Stomach (tissue), 9 donors: ENCODE measurements around the gene TLCD1. TPM values are rescaled to one million over a fixed set of nuclear protein-coding genes. Genes with fewer than 3 reads are reported as not detected.
A peak's percentile ranks its signal among the peaks of the same experiment; 100 is the strongest.
"Not testable (repeated sequence)": the region's sequence is repeated elsewhere in the genome, so short reads cannot be mapped to it uniquely, and the experiment has no call there.

ENCODE experiments used
- DNase-seq, 2 donors: peaks; one replicate each; pipeline versions ENCODE4 v3.0.0 to v3.0.0-alpha.2; 2013 to 2019
- H3K27ac ChIP-seq, 5 donors: fragments of 200-600 bp in 4 of 5; sonication (generic) in 4 of 5; one replicate each; pipeline ENCODE4 v1.5.1; 2013 to 2019; ENCODE audit warnings: mild to moderate bottlenecking in 1 of 5, moderate library complexity in 1 of 5
- H3K27me3 ChIP-seq, 3 donors: fragments of 200-600 bp; sonication (generic); one replicate each; pipeline ENCODE4 v1.5.1; 2017 to 2019; ENCODE audit warnings: mixed run types in 1 of 3
- H3K36me3 ChIP-seq, 4 donors: fragments of 200-600 bp; sonication (generic); 1 replicate in 3 of 4; 2 replicates in 1 of 4; pipeline ENCODE4 v1.5.1; 2016 to 2019
- H3K4me1 ChIP-seq, 4 donors: fragments of 200-600 bp; sonication (generic); one replicate each; pipeline ENCODE4 v1.5.1; 2016 to 2019
- H3K4me3 ChIP-seq, 4 donors: fragments of 200-600 bp; sonication (generic) in 3 of 4; one replicate each; pipeline ENCODE4 v1.5.1; 2016 to 2019; ENCODE audit warnings: mild to moderate bottlenecking in 1 of 4
- H3K9me3 ChIP-seq, 4 donors: fragments of 200-600 bp; sonication (generic); one replicate each; pipeline ENCODE4 v1.5.1; 2016 to 2019
- EP300 ChIP-seq: sonication (generic); formaldehyde crosslinking; IDR thresholded peaks from one replicate; pipeline ENCODE4 v1.6.1; 2017; ENCODE audit warnings: antibody characterized with exemption
- POLR2A ChIP-seq, 4 donors: fragments of 450-650 bp; IDR thresholded peaks; one replicate each; pipeline ENCODE4 v1.6.1; 2016; ENCODE audit warnings: antibody characterized with exemption in 4 of 4, control low read depth in 2 of 4, mild to moderate bottlenecking in 1 of 4, moderate library complexity in 1 of 4
- POLR2AphosphoS5 ChIP-seq, 3 donors: sonication (generic); formaldehyde crosslinking; IDR thresholded peaks; one replicate each; pipeline ENCODE4 v1.6.1; 2016; ENCODE audit warnings: antibody characterized with exemption in 3 of 3
- WGBS, 5 donors: extraction: QIAGEN DNeasy Blood & Tissue Kit in 3 of 5; methylation state at CpG; one replicate each; pipeline versions ENCODE4 v1.1.5 to v1.1.7; 2013 to 2018; 5-methylcytosine and 5-hydroxymethylcytosine counted together
- intact Hi-C: fragments of 100-400 bp; cut with DNase I; formaldehyde crosslinking; loops from one replicate; pipeline ENCODE4 v1.15.1; 2023; ENCODE audit warnings: low total_unique reads
- polyA plus RNA-seq, 3 donors: library from polyadenylated mRNA; stranded (reverse); fragments of 200-250 nt; gene quantifications; one replicate each; pipeline ENCODE4 v1.2.3, GENCODE V29; 2013
- total RNA-seq, 5 donors: library from RNA; depleted of rRNA; stranded (reverse); fragments of >200 nt; gene quantifications; one replicate each; pipeline versions ENCODE4 v1.1.0 to v1.2.3, GENCODE V29; 2014 to 2016
- TF ChIP-seq, protein P1 (sequence below), 7 experiments: fragments of 450-650 bp in 4 of 7; fragments of 200-600 bp in 3 of 7; sonication (generic) in 3 of 7; IDR thresholded peaks; one replicate each; pipeline ENCODE4 v1.5.1; 2016 to 2019; ENCODE audit warnings: antibody characterized with exemption in 7 of 7, control low read depth in 2 of 7, mild to moderate bottlenecking in 1 of 7
- donor health status: healthy with polysubstance abuse.
- donor health status: Bipolar disorder and iron deficiency.
- donor health status: healthy.

TLCD1 gene
- total and polyA plus RNA-seq, 8 donors: 2.6 to 21.0 (median 10.0) TPM; not detected in 2

DNA sequence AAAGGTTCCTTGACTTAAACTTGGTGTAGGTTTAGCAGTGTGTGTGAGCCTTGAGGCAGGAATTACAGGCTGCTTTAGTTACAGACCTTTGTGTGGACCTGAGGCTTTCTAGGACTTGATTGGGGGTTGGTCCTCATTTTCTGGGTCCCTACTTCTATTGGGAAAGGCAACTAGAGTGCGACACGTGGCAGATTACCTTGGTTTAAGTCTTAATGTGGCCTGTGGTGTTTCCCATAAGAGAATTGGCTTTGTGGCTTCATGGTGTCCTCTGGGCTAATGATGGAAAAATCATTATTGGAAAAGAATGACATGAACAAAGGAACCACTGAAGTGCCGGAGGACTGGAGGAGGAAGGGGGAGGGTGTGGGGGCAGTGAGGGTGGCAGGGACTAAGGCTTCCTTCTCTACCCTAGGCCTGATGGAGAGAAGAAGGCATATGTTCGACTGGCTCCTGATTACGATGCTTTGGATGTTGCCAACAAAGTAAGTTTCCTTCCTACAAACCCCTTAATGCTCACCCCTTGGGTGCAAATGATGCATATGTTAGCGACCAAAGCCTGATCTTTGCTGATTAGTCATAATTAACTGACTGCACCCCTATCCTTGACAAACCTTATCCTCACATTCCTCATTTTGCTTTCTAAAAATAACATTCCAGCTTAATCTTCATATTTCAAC is 2.7 kb downstream of the TLCD1 start:
- Histone ChIP-seq H3K4me3 (peak overlapping the region in 1 of 4 donors; percentile 92), H3K4me1 (peaks cover 51 to 87% (median 85%) of the 10 kb centered on the region in 4 donors), H3K9me3 (no peaks in the 10 kb centered on the region), H3K36me3 (peaks cover 32 to 45% (median 44%) of the 10 kb centered on the region in 4 donors), H3K27ac (no peak overlapping the region), H3K27me3 (no peaks in the 10 kb centered on the region)
- TF ChIP-seq EP300: no peak
- TF ChIP-seq POLR2A (IDR thresholded peaks at IDR 0.05): no peak
- TF ChIP-seq, protein P1, sequence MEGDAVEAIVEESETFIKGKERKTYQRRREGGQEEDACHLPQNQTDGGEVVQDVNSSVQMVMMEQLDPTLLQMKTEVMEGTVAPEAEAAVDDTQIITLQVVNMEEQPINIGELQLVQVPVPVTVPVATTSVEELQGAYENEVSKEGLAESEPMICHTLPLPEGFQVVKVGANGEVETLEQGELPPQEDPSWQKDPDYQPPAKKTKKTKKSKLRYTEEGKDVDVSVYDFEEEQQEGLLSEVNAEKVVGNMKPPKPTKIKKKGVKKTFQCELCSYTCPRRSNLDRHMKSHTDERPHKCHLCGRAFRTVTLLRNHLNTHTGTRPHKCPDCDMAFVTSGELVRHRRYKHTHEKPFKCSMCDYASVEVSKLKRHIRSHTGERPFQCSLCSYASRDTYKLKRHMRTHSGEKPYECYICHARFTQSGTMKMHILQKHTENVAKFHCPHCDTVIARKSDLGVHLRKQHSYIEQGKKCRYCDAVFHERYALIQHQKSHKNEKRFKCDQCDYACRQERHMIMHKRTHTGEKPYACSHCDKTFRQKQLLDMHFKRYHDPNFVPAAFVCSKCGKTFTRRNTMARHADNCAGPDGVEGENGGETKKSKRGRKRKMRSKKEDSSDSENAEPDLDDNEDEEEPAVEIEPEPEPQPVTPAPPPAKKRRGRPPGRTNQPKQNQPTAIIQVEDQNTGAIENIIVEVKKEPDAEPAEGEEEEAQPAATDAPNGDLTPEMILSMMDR (IDR thresholded peaks at IDR 0.05): no peak
- no peak for TF ChIP-seq POLR2AphosphoS5 (IDR thresholded peaks at IDR 0.05)
- WGBS, 5 donors: 61 to 74% (median 68%) methylated on average over 6 of the region's 6 CpGs
- no peak for DNase-seq
- intact Hi-C loops: no loop called here

DNA sequence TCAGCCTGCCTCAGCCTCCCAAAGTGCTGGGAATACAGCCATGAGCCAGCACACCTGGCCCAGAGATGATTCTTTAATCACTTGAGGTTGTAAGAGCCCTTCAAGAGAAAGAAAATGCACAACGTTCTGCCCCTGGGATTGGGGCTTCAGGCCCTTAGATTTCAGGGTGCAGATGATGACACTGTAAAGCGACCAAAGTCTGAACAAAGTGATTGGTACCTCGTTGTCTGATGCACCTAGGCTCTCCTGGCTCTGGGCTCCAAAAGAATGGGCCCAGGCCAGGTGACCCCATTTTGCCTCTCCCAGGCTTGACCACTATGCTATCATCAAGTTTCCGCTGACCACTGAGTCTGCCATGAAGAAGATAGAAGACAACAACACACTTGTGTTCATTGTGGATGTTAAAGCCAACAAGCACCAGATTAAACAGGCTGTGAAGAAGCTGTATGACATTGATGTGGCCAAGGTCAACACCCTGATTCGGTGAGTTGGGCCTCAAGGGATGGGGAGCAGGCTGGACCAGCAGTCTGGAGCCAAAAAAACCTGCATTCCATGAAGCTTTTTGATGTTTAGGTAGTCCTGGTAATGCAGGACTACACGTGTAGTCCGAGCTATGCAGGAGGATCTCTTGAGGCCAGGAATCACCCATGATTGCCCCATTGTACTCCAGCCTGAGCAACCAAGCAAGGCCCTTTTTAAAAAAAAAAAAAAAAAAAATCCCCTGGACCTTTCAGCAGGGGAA is 3.4 kb downstream of the TLCD1 start:
- H3K27me3 ChIP-seq: peaks cover 0 to 1% (median under 1%) of the 10 kb centered on the region in 3 donors
- H3K36me3 ChIP-seq: peaks cover 32 to 45% (median 44%) of the 10 kb centered on the region in 4 donors
- peak overlapping the region in 2 of 4 donors; percentile 92 to 98 for H3K4me3 ChIP-seq
- intact Hi-C loops: no loop called here
- peak overlapping the region in 1 of 5 donors; percentile 89 for H3K27ac ChIP-seq
- H3K4me1 ChIP-seq: peaks cover 46 to 89% (median 85%) of the 10 kb centered on the region in 4 donors
- DNase-seq: no peak
- H3K9me3 ChIP-seq: no peaks in the 10 kb centered on the region
- 55 to 70% (median 64%) methylated on average over 7 of the region's 7 CpGs for WGBS, 5 donors
- TF ChIP-seq POLR2A (IDR thresholded peaks at IDR 0.05) (no peak), POLR2AphosphoS5 (IDR thresholded peaks at IDR 0.05) (no peak)
- TF ChIP-seq, protein P1 (IDR thresholded peaks at IDR 0.05): no peak

DNA sequence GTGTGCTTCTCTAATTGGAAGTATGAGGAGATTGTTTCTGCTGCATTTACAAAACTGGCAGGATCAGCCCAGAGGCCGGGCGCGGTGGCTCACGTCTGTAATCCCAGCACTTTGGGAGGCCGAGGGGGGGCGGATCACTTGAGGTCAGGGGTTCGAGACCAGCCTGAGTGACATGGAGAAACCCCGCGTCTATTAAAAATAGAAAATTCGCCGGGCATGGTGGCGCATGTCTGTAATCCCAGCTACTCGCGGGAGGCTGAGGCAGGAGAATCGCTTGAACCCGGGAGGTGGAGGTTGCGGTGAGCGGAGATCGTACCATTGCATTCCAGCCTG is 5.1 kb downstream of the TLCD1 start:
- Histone ChIP-seq H3K4me3 (peak overlapping the region; percentile 84 to 98 (median 91)), H3K27ac (peak overlapping the region in 4 of 5 donors; percentile 86 to 94 (median 90)), H3K36me3 (peaks cover 32 to 45% (median 44%) of the 10 kb centered on the region in 4 donors), H3K4me1 (peaks cover 52 to 92% (median 88%) of the 10 kb centered on the region in 4 donors), H3K27me3 (peaks cover 0 to 14% (median 8%) of the 10 kb centered on the region in 3 donors)
- H3K9me3 ChIP-seq, intact Hi-C loops, DNase-seq: not testable (repeated sequence)
- 16 to 34% (median 24%) methylated on average over 18 to 19 of the region's 19 CpGs for WGBS, 5 donors

DNA sequence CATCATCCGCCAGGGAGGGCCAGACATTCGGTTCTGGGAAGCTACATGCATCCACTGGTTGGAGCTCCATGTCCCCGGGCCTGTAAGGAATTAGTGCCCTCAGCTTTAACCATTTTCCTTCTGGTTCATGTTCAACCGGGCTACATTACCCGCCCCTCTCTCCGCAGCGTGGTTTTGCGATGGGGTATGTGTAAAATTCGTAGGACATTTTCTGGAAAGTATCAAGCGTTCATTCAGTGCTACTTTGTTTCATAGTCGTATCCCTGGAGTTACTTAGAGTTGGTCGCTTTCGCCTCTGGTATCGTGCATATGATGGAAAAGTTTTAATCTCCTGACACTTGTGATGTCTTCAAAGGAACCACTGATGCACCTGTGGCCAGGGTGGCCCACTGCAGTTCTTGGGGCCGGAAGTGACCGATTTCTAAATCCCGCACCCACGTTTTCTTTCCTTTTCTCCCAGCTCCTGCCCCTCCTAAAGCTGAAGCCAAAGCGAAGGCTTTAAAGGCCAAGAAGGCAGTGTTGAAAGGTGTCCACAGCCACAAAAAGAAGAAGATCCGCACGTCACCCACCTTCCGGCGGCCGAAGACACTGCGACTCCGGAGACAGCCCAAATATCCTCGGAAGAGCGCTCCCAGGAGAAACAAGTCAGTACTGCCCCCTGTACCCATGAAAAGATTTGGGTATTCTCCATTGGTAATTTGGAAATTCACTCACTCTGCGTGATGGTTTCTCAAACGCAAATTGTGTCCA is 5.6 kb downstream of the TLCD1 start:
- intact Hi-C loops: no loop called here
- WGBS, 5 donors: 1 to 3% (median 2%) methylated on average over 25 to 30 of the region's 30 CpGs
- Histone ChIP-seq H3K36me3 (peaks cover 32 to 51% (median 46%) of the 10 kb centered on the region in 4 donors), H3K4me1 (peaks cover 48 to 92% (median 85%) of the 10 kb centered on the region in 4 donors), H3K27me3 (peaks cover 0 to 14% (median 8%) of the 10 kb centered on the region in 3 donors), H3K27ac (peak overlapping the region; percentile 86 to 94 (median 90)), H3K9me3 (no peaks in the 10 kb centered on the region), H3K4me3 (peak overlapping the region; percentile 84 to 98 (median 91))
- TF ChIP-seq POLR2A (IDR thresholded peaks at IDR 0.05) (no peak), POLR2AphosphoS5 (IDR thresholded peaks at IDR 0.05) (no peak), EP300 (no peak)
- TF ChIP-seq, protein P1 (IDR thresholded peaks at IDR 0.05): no peak
- peak in 1 of 2 donors; percentile 42 for DNase-seq
